GM19023 (cell line): ENCODE data around the gene P3R3URF.

Experiments
- ATAC-seq: cut with Tn5 transposase; IDR thresholded peaks from one replicate; pipeline ENCODE4 v1.9.1; 2021; ENCODE audit warnings: mild to moderate bottlenecking, moderate library complexity; ENCODE audit not compliant: unreplicated experiment

P3R3URF gene

GRCh38 chr1:46194641-46195193, 18.4 kb upstream of the P3R3URF start:
- no peak for ATAC-seq

GRCh38 chr1:46193984-46194570, 17.8 kb upstream of the P3R3URF start:
- no peak for ATAC-seq

GRCh38 chr1:46193285-46193684, 17.0 kb upstream of the P3R3URF start:
- ATAC-seq = no peak

GRCh38 chr1:46192171-46192570, 15.9 kb upstream of the P3R3URF start:
- ATAC-seq = no peak

GRCh38 chr1:46191033-46191701, 14.9 kb upstream of the P3R3URF start:
- ATAC-seq = no peak

GRCh38 chr1:46190539-46190938, 14.3 kb upstream of the P3R3URF start:
- no peak for ATAC-seq

GRCh38 chr1:46188295-46189030, 12.2 kb upstream of the P3R3URF start:
- ATAC-seq = no peak

- no peak for ATAC-seq
These were observed 11.0 kb upstream of the P3R3URF start for GRCh38 chr1:46187106-46187869.

GRCh38 chr1:46186076-46186475, 9.8 kb upstream of the P3R3URF start:
- no peak for ATAC-seq

- ATAC-seq = no peak
These were observed 8.8 kb upstream of the P3R3URF start for GRCh38 chr1:46184920-46185658.

- ATAC-seq = peak; percentile 50
These were observed 7.8 kb upstream of the P3R3URF start for GRCh38 chr1:46183926-46184557.

- ATAC-seq = no peak
These were observed 7.0 kb upstream of the P3R3URF start for GRCh38 chr1:46183079-46183847.

GRCh38 chr1:46181343-46182260, 5.3 kb upstream of the P3R3URF start:
- ATAC-seq = no peak

- ATAC-seq = no peak
These were observed 3.9 kb upstream of the P3R3URF start for GRCh38 chr1:46180082-46180616.

GRCh38 chr1:46179138-46180081, 3.1 kb upstream of the P3R3URF start:
- no peak for ATAC-seq

- ATAC-seq = no peak
These were observed 1.0 kb downstream of the P3R3URF start for GRCh38 chr1:46175243-46175642.
